Suppressor macrophage (primary cell): ENCODE measurements around the gene ADM2.

ENCODE experiments used
- DNase-seq, 4 experiments: peaks; one replicate each; pipeline ENCODE4 v3.0.0-alpha.2; 2020 to 2022

ADM2 gene

DNA sequence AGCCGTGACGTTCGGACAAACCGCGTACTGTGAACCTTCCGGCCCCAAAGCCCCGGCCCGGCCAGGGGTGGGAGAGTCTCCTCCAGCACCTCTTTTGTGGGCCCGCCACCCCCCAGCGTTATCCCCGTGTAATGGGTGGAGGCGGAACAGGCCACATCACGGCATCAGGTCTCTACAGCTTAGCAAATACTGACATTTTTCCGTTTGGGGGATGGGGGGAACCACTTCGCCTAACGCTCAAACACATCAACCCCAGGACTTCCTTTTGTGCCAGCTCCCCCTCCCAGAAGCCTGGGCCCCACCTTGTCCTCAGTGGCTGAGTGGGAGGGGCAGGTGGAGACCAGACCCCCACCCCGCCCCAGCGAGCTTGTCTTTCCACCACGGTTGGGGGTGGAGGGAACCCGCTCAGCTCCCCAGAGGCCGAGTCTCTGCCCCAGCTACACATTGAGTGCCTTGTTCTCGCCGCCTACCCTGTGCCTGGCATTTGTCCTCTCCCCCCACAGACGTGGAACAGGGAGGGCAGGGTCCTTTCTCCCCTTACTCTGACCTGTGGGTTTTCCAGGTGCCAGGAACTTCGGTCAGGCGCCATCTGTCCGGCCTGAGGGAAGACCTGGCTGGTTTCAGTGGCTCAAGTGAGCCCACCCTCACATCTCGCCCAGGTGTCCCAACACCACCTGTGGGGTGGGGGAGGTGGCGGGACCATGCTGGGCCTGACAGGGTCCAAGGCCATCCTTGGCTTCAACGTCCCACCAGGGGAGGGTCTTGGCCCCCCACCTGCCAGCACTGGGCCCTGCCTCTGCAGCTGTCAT, 36.1 kb upstream of the ADM2 start:
- no peak for DNase-seq

DNA sequence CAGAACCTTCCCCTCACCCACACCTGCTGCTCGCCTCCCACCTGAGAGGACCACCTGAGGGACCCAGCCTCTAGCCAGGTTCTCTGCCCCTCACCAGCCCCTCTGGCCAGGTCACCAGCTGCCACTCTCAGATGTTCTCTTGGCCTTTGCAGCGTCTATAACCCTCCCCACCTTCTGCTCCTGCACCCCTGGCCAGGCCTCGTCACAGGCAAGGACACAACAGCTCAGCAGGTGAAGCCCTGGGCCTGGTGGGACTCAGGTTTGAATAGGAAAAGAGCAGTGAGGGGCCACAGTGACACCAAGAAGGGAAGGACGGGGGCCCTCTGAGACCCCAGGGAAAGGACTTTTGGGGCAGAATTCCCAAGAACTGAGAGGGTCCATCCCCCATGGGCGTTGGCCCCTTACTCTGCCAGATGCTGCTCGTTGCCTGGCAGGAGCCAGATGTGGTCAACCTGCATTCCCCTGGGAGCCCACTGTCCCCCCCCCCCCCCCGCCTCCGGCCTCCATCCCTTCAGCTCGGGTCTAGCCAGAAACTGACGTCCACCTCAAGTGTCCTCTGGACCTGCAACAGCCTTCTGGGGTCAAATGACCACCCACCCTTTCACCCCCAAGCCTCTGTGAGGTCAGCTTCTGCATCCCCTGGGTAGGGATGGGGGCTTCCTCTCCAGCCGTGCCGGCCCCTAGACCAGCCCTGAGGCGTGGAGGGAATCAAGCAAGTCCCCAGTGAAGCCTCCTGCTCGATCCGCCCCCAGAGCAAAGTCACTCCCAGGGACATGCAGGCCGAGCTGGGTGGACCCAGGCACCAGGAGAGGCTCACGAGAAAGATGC, 35.2 kb upstream of the ADM2 start:
- no peak for DNase-seq

DNA sequence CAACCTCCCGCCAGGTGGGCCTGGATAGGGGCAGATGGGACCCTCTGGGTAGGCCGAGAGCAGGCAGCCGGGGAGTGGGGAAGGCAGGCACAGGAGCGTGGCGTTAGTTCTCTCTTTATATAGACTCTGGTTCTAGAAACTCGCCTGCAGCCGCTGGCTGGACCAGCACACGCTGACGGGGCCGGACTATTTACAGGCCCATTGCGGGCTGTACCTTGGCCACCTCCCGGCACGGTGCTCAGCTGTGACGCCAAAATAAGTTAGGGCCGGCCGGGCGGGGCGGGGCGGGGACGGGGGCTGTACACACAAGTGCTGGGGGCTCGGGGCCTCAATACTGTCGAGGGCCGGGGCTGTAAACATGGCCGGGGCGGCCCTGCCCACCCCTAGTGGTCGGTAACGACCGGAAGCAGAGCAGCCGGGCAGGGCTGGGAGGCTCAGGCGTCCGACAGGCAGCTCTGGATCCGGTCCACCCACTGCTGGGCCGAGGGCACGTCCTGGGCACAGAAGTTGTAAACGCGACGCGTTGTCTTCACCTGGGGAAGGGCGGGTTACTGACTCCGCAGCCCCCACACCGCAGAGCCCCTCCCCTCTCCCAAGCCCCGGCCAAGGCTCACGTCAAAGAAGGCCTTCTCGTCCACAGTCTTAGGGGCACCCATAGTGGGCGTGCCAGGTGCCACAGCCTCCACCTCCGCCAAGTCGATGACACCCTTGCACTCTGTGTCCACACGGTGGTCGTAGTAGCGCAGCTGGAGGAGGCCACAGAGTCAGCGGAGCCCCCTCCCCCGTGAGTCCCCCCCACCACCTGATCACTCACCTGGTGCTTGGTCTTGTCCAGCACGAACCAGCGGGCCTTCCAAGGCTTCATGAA, 34.4 kb upstream of the ADM2 start:
- no peak for DNase-seq

- DNase-seq = no peak
Observed at GRCh38 chr22:50447576-50448551, 33.5 kb upstream of the ADM2 start.

- DNase-seq = peak in 3 of 4 experiments; percentile 20 to 63 (median 51)
Observed at GRCh38 chr22:50452649-50453048, 28.7 kb upstream of the ADM2 start.

- no peak for DNase-seq
Observed at GRCh38 chr22:50454556-50455075, 26.7 kb upstream of the ADM2 start.

DNA sequence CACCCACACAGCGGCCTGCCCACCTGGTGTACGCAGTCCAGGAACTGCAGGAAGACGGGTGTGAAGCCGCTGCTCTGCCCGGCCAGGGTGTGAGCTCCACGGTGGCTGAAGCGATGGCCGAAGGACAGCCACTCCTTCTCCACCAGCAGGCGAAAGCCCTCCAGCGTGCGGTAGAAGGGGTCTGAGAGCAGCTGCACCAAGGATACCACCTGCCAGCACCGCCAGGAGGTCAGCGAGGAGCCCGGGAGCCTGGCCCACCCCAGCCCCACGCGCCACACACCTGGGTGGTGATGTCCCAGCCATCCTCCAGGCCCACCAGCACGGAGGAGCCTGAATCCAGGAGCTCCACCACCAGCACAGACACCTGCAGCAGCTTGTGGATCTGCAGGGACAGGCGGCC, 26.1 kb upstream of the ADM2 start:
- DNase-seq = no peak

DNA sequence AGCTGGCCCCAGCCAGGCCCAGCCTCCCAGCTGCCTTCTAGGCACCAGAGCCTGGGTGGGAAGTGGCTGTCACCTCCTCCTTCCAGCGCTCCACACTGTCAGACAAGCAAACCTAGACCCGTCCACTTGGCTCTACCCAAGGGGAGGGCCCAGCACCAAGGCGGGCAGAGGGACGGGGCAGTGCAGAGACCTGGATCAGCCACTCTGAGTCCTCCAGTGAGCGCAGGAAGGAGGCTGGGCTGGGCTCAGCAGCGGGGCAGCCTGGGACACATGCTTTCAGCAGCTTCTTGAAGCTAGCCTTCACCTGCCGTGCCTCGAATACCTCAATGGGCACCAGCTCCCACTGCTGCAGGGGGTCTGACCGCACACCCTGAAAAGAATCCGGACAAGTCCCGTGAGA, 25.3 kb upstream of the ADM2 start:
- no peak for DNase-seq

DNA sequence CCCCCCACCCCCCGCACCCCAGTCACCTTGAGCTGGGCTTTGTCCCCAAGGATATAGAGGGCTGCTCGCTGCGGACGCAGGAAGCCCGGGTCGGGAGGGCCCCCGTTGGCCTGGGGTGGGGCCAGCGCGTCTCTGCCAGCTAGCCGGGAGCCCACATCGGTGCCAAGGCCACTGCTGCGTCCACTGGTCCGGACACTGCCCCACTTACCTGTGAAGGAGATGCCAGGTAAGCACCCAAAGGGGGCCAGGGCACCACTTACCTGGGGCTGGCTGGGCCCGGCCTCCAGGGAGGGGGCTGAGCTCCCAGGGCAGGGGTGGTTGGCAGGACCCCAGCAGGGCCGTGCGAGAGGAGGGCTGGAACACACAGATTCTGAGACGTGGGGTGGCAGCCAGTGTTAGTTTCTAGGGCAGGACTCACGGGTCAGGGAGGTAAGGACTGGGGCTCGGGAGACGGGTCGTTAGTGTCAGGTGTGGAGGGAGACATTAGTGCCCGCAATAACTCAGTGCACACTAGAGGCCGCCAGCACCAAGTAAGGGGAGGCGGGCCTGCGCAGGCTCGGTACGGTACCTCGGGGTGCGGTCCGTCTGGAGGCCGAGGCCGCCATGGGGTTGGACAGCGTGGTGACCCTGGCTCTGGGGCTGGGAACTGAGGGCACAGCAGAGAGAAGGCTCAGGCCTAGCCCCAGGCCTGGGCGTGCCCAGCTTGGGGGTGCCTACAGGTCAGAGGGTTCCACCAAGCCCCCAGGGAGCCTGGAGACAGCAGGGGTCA, 24.7 kb upstream of the ADM2 start:
- no peak for DNase-seq

DNA sequence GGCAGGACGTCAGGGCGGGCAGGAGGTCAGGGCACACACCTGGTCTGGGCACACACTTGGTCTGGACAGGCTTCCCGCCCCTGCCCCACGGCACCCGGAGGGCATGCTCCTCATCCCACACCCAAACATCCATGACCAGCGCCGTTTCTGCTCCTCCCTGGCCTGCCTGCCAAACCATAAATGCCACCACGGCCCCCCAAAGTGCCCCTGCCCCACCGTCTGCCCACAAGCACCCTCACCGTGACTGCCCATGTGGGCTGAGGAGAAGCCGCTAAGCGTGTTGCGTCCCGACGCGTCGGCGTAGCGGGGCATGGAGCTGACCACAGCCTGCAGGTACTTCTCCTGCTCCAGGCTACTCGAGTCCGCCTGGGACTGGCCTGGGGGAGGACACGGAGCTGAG, 22.3 kb upstream of the ADM2 start:
- DNase-seq = no peak

DNA sequence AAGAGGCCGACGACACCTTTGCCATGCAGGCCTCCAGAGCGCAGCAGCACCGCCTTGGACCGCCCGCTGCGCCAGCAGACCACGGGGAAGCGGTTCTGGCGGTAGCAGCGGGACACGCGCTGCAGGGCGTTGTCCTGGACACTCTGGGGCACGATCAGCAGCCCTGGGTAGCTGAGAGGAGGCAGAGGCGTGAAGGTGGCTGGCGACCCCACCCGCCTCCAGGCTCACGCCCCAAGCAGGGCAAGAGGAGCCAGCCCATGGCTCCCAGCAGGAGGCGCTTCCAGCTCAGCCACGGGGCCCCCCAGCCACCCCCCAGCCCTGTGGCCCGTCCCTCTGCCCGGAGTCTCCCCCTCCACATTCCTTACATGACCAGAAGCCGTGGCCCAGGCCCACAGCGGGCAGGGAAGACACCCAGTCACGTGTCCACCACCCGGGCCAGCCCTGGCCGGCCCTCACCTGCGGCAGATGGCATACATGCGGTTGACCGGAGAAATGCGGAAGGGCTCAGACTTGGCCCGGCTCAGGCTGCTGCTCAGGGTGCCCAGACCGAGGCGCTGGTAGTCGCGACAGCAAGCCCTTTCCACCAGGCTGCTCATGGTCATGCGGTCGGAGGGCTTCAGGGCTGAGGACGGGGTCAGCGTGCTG, 21.7 kb upstream of the ADM2 start:
- DNase-seq = no peak

DNA sequence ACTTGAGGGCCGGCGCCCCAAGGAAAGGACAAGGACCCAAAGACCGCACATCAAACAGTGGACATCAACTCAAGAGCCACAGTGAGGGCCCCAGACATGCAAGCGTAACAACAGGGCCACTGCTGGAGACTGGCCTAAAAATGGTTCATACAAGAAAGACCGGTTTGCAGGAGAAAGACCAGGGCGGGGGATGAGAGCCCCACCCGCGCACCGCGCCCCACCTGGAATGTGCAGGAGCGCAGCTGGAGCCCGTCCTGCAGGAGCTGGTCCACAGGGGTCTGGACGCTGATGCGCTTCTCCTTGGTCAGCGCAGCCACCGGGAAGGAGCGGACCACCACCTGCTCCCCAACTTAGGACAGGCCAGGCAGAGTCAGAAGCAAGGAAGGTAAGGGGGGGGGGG, 20.4 kb upstream of the ADM2 start:
- no peak for DNase-seq

- DNase-seq = no peak
Observed at GRCh38 chr22:50461536-50461935, 19.8 kb upstream of the ADM2 start.

- no peak for DNase-seq
Observed at GRCh38 chr22:50461979-50462540, 19.3 kb upstream of the ADM2 start.

DNA sequence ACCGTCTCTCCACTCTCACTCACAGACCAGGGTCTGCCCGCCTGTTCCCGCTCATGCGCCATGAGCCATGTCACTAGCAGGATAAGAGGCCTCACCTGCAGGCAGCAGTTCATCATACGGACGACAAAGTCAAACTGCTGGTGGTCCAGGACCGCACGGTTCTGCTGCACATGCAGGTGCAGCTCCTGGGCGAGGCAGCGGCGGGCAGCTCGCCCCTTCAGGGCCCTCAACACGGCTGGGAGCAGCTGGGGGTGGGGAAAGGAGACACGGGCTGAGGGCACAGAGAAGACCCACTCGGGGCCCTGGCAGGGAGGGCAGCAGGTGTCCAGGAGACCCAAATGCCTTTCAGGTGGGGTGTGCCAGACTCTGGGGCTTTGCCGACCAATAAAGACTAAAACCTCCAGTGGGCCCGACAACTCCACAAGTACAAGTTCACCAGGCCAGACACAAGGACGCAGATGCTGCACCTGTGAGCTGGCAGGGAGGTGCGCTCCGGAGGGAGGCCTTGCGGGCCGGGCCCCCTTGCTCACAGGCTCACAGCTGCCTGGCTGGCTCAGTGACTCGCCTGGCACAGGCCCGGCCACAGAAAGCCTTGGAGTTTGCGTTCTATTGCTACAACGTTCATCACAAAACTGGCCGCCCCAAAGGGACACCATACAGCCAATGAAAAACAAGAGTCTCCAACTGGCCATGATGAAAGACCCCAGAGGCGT, 18.0 kb upstream of the ADM2 start:
- no peak for DNase-seq

DNA sequence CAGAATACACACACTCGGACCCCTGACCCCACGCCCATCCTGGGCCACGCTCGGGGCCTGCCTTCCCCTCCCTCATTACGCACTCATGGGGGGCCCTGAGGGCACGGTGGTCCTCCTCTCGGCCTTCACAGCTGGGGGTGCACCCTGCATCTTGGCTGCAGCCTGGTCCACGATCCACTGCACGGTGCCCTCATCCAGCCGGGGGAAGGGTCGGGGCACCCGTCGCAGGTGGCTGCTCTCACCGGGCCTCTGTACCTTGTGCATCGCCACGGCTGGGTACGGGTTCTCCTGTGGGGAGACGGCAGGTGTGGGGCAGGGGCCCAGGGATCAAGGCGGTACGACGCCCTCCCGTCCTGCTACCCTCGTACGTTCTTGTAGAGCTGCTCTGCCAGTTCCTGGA, 16.9 kb upstream of the ADM2 start:
- DNase-seq = no peak

- no peak for DNase-seq
Observed at GRCh38 chr22:50465066-50465930, 16.0 kb upstream of the ADM2 start.

- no peak for DNase-seq
Observed at GRCh38 chr22:50467341-50467740, 14.0 kb upstream of the ADM2 start.
